ENCODE results near the gene CDH4.

DNA sequence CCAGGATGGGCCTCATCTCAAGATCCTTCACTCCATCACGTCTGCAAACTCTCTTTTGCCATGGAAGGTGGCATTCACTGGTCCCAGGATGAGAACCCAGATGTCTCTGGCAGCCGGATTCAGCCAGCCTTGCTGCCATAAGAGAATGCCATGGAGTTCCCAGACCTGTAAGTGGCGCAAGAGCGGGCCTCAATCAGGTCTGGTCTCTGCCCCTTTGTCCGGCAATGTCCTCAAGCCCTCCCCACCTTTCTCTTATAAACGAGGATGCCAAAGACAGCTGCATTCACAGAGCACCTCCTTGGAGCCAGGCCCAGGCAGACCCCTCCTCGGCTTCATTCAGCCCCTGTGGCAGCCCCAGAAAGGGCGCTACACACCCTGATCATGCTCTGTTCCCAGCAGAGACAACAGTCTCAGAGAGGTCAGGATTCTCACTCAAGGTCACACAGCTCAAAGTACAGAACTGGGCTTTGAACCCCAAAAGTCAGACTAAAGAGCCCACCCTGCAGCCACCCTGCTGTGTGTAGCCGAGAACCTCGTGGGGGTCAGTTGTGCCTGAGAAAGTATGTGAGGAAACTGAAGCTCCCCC is 549.9 kb downstream of the CDH4 start:
- no peak for TF ChIP-seq POLR2AphosphoS5 (IDR thresholded peaks at IDR 0.05; ENCODE audit: low read depth, low read length)
- TF ChIP-seq SIN3A (IDR thresholded peaks at IDR 0.05; ENCODE audit: borderline replicate concordance, insufficient read depth, low read length) = no peak
- TF ChIP-seq REST (IDR thresholded peaks at IDR 0.05; ENCODE audit: insufficient read depth in 1 of 2, low read depth in 2 of 2, low read length in 2 of 2) = no peak

Measured in PFSK-1 (cell line).